GM23338 (cell line): ENCODE results near the gene MICAL2. TPM values are rescaled to one million over a fixed set of nuclear protein-coding genes. Genes with fewer than 3 reads are reported as not detected.

Experiments
- ATAC-seq: fragments of 200-7000 bp; cut with Tn5 transposase; 3 replicates; pipeline ENCODE4 v1.9.1; 2020
- DNase-seq: peaks from one replicate; pipeline ENCODE4 v3.0.0-alpha.2; 2015; ENCODE audit warnings: low spot score
- H2AFZ ChIP-seq: fragments of 200-600 bp; sonication (generic); 2 replicates; pipeline ENCODE4 v1.8.0; 2016; ENCODE audit warnings: antibody characterized with exemption, mild to moderate bottlenecking, moderate library complexity
- H3F3A ChIP-seq: fragments of 200-600 bp; sonication (generic); replicated peaks from 2 replicates; pipeline ENCODE4 v1.8.0; 2017; ENCODE audit warnings: antibody characterized with exemption, mixed run types, low read depth
- H3K27ac ChIP-seq: fragments of 200-600 bp; sonication (generic); 2 replicates; pipeline ENCODE4 v1.6.1; 2016; ENCODE audit warnings: low read depth
- H3K27me3 ChIP-seq: fragments of 200-600 bp; sonication (generic); 2 replicates; pipeline ENCODE4 v1.8.0; 2016; ENCODE audit warnings: mild to moderate bottlenecking, mixed run types, moderate library complexity; ENCODE audit not compliant: insufficient read depth
- H3K36me3 ChIP-seq: fragments of 200-600 bp; sonication (generic); 2 replicates; pipeline ENCODE4 v1.8.0; 2016; ENCODE audit warnings: mild to moderate bottlenecking; ENCODE audit not compliant: insufficient read depth
- H3K4me1 ChIP-seq: fragments of 200-600 bp; sonication (generic); 2 replicates; pipeline ENCODE4 v1.8.0; 2016; ENCODE audit warnings: mild to moderate bottlenecking, moderate library complexity; ENCODE audit not compliant: insufficient read depth
- H3K4me2 ChIP-seq: fragments of 200-600 bp; sonication (generic); 2 replicates; pipeline ENCODE4 v1.7.1; 2017; ENCODE audit warnings: mixed run types
- H3K4me3 ChIP-seq: fragments of 200-600 bp; sonication (generic); 2 replicates; pipeline ENCODE4 v1.6.1; 2016; ENCODE audit warnings: mixed run types
- H3K79me2 ChIP-seq: fragments of 200-600 bp; sonication (generic); replicated peaks from 2 replicates; pipeline ENCODE4 v1.8.0; 2017; ENCODE audit warnings: mild to moderate bottlenecking; ENCODE audit not compliant: insufficient read depth
- H3K9me2 ChIP-seq: fragments of 200-600 bp; sonication (generic); 2 replicates; pipeline ENCODE4 v1.8.0; 2017; ENCODE audit not compliant: insufficient read depth
- H4K20me1 ChIP-seq: fragments of 200-600 bp; sonication (generic); replicated peaks from 2 replicates; pipeline ENCODE4 v1.8.0; 2017; ENCODE audit warnings: mild to moderate bottlenecking; ENCODE audit not compliant: insufficient read depth
- H3K27ac Mint-ChIP-seq: 2 replicates; pipeline ENCODE4 v1.8.0; 2020; ENCODE audit warnings: inconsistent platforms, mild to moderate bottlenecking, moderate library complexity, mixed read lengths
- H3K27me3 Mint-ChIP-seq: 3 replicates; pipeline ENCODE4 v1.8.0; 2022; ENCODE audit warnings: low read depth, mild to moderate bottlenecking, moderate library complexity, mixed read lengths, inconsistent platforms; ENCODE audit not compliant: insufficient read depth, poor library complexity
- H3K36me3 Mint-ChIP-seq: 3 replicates; pipeline ENCODE4 v1.8.0; 2021; ENCODE audit warnings: low read depth, mild to moderate bottlenecking, inconsistent platforms, moderate library complexity, mixed read lengths
- H3K4me1 Mint-ChIP-seq: 3 replicates; pipeline ENCODE4 v1.8.0; 2020; ENCODE audit warnings: mild to moderate bottlenecking, inconsistent platforms, mixed read lengths
- H3K4me3 Mint-ChIP-seq: 3 replicates; pipeline ENCODE4 v1.8.0; 2021; ENCODE audit warnings: moderate library complexity, mild to moderate bottlenecking, inconsistent platforms, mixed read lengths
- H3K9me3 Mint-ChIP-seq: 3 replicates; pipeline ENCODE4 v1.8.0; 2020; ENCODE audit warnings: moderate library complexity, mild to moderate bottlenecking, inconsistent platforms, mixed read lengths
- CREB1 ChIP-seq: fragments of 250-450 bp; sonication (Bioruptor Pico); IDR thresholded peaks from 2 replicates; pipeline ENCODE4 v1.5.0; 2020; ENCODE audit warnings: low read depth, mild to moderate bottlenecking, moderate library complexity
- EZH2phosphoT487 ChIP-seq: fragments of 200-600 bp; sonication (generic); IDR thresholded peaks from one replicate; pipeline ENCODE4 v1.8.1; 2018; ENCODE audit warnings: antibody characterized with exemption; ENCODE audit not compliant: unreplicated experiment
- ZNF114 ChIP-seq: fragments of 250-450 bp; sonication (Bioruptor Pico); IDR thresholded peaks from 2 replicates; pipeline ENCODE4 v1.5.0; 2020; ENCODE audit warnings: mild to moderate bottlenecking, moderate library complexity
- ZNF331 ChIP-seq: fragments of 250-450 bp; sonication (Bioruptor Pico); IDR thresholded peaks from 2 replicates; pipeline ENCODE4 v1.5.0; 2020; ENCODE audit warnings: low read depth, mild to moderate bottlenecking, moderate library complexity
- polyA plus RNA-seq: library from polyadenylated mRNA; unstranded; fragments of >200 nt; fragmentation: Nextera tagmentation; extraction: Ambion mirVana; gene quantifications from 2 replicates; pipeline ENCODE4 v1.2.1, GENCODE V29; 2016
- total RNA-seq: library from RNA; depleted of rRNA; stranded (reverse); fragments of >200 nt; shearing (Covaris generic); gene quantifications from 2 replicates; pipeline ENCODE4 v1.2.3, GENCODE V29; 2014
- TF ChIP-seq, protein P1 (sequence below), 2 experiments: fragments of 200-600 bp in 1 of 2; sonication (generic) in 1 of 2; conservative IDR thresholded peaks; 2 replicates each; pipeline versions ENCODE4 v1.5.1 to v1.6.1; 2016 to 2017; ENCODE audit warnings: antibody characterized with exemption in 2 of 2, low read depth in 2 of 2, mild to moderate bottlenecking in 2 of 2, moderate library complexity in 1 of 2
- TF ChIP-seq, protein P2 (sequence below): fragments of 250-450 bp; sonication (Bioruptor Pico); IDR thresholded peaks from 2 replicates; pipeline ENCODE4 v1.5.0; 2020; ENCODE audit warnings: mild to moderate bottlenecking, moderate library complexity
- TF ChIP-seq, protein P3 (sequence below): IDR thresholded peaks from 2 replicates; pipeline ENCODE4 v1.6.1; 2016; ENCODE audit warnings: antibody characterized with exemption
- TF ChIP-seq, protein P4 (sequence below): IDR thresholded peaks from one replicate; pipeline ENCODE4 v1.6.1; 2018; ENCODE audit warnings: antibody characterized with exemption; ENCODE audit not compliant: unreplicated experiment

MICAL2 gene
- total and polyA plus RNA-seq, 2 experiments from 2014 or later = 0.66 to 1.4 TPM

DNA sequence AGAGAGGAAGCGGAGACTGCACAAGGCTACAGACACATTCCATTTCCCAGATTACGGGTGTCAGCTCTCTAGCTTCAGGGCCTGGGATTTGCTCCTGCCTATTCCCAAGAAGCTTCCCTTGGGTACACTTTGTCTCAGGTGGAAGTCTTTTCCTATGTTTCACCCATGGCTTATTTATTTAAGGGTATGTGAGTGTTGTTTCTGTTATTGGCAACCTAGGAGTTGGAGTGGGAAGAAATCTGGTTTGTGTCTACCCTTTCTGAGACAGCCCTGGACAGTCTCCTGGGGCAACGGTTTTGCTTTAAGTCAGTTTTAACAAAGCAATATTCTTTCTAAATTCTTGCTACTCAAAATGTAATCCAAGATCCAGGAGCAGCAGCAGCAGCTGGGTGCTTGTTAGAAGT is 127.0 kb downstream of the MICAL2 start:
- H4K20me1 ChIP-seq = no peaks in the 10 kb centered on the region
- H3K27ac ChIP-seq = no peak overlapping the region
- no peaks in the 10 kb centered on the region for H3K36me3 ChIP-seq
- Mint-ChIP-seq H3K4me3 (no peak overlapping the region), H3K36me3 (no peaks in the 10 kb centered on the region), H3K9me3 (no peaks in the 10 kb centered on the region), H3K27ac (no peak overlapping the region), H3K4me1 (peaks cover 10% of the 10 kb centered on the region), H3K27me3 (peaks cover 3% of the 10 kb centered on the region)
- H3K9me2 ChIP-seq = no peaks in the 10 kb centered on the region
- ATAC-seq (no peak), DNase-seq (no peak)
- H3K4me3 ChIP-seq = no peak overlapping the region
- H3K27me3 ChIP-seq = no peaks in the 10 kb centered on the region
- H3F3A ChIP-seq = no peaks in the 10 kb centered on the region
- H3K4me1 ChIP-seq = no peaks in the 10 kb centered on the region
- TF ChIP-seq ZNF331 (CRISPR knock-in tag) = no peak
- TF ChIP-seq, protein P1, sequence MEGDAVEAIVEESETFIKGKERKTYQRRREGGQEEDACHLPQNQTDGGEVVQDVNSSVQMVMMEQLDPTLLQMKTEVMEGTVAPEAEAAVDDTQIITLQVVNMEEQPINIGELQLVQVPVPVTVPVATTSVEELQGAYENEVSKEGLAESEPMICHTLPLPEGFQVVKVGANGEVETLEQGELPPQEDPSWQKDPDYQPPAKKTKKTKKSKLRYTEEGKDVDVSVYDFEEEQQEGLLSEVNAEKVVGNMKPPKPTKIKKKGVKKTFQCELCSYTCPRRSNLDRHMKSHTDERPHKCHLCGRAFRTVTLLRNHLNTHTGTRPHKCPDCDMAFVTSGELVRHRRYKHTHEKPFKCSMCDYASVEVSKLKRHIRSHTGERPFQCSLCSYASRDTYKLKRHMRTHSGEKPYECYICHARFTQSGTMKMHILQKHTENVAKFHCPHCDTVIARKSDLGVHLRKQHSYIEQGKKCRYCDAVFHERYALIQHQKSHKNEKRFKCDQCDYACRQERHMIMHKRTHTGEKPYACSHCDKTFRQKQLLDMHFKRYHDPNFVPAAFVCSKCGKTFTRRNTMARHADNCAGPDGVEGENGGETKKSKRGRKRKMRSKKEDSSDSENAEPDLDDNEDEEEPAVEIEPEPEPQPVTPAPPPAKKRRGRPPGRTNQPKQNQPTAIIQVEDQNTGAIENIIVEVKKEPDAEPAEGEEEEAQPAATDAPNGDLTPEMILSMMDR (conservative IDR thresholded peaks at IDR 0.05; ENCODE audit: low read depth in 2 of 2) = no peak
- TF ChIP-seq, protein P2, sequence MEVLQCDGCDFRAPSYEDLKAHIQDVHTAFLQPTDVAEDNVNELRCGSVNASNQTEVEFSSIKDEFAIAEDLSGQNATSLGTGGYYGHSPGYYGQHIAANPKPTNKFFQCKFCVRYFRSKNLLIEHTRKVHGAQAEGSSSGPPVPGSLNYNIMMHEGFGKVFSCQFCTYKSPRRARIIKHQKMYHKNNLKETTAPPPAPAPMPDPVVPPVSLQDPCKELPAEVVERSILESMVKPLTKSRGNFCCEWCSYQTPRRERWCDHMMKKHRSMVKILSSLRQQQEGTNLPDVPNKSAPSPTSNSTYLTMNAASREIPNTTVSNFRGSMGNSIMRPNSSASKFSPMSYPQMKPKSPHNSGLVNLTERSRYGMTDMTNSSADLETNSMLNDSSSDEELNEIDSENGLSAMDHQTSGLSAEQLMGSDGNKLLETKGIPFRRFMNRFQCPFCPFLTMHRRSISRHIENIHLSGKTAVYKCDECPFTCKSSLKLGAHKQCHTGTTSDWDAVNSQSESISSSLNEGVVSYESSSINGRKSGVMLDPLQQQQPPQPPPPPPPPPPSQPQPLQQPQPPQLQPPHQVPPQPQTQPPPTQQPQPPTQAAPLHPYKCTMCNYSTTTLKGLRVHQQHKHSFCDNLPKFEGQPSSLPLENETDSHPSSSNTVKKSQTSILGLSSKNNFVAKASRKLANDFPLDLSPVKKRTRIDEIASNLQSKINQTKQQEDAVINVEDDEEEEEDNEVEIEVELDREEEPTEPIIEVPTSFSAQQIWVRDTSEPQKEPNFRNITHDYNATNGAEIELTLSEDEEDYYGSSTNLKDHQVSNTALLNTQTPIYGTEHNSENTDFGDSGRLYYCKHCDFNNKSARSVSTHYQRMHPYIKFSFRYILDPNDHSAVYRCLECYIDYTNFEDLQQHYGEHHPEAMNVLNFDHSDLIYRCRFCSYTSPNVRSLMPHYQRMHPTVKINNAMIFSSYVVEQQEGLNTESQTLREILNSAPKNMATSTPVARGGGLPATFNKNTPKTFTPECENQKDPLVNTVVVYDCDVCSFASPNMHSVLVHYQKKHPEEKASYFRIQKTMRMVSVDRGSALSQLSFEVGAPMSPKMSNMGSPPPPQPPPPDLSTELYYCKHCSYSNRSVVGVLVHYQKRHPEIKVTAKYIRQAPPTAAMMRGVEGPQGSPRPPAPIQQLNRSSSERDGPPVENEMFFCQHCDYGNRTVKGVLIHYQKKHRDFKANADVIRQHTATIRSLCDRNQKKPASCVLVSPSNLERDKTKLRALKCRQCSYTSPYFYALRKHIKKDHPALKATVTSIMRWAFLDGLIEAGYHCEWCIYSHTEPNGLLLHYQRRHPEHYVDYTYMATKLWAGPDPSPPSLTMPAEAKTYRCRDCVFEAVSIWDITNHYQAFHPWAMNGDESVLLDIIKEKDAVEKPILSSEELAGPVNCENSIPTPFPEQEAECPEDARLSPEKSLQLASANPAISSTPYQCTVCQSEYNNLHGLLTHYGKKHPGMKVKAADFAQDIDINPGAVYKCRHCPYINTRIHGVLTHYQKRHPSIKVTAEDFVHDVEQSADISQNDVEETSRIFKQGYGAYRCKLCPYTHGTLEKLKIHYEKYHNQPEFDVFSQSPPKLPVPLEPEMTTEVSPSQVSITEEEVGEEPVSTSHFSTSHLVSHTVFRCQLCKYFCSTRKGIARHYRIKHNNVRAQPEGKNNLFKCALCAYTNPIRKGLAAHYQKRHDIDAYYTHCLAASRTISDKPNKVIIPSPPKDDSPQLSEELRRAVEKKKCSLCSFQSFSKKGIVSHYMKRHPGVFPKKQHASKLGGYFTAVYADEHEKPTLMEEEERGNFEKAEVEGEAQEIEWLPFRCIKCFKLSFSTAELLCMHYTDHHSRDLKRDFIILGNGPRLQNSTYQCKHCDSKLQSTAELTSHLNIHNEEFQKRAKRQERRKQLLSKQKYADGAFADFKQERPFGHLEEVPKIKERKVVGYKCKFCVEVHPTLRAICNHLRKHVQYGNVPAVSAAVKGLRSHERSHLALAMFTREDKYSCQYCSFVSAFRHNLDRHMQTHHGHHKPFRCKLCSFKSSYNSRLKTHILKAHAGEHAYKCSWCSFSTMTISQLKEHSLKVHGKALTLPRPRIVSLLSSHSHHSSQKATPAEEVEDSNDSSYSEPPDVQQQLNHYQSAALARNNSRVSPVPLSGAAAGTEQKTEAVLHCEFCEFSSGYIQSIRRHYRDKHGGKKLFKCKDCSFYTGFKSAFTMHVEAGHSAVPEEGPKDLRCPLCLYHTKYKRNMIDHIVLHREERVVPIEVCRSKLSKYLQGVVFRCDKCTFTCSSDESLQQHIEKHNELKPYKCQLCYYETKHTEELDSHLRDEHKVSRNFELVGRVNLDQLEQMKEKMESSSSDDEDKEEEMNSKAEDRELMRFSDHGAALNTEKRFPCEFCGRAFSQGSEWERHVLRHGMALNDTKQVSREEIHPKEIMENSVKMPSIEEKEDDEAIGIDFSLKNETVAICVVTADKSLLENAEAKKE (CRISPR knock-in tag) = no peak
- no peak for TF ChIP-seq EZH2phosphoT487
- no peak for TF ChIP-seq CREB1 (CRISPR knock-in tag)
- no peak for TF ChIP-seq ZNF114 (CRISPR knock-in tag)
- TF ChIP-seq, protein P3, sequence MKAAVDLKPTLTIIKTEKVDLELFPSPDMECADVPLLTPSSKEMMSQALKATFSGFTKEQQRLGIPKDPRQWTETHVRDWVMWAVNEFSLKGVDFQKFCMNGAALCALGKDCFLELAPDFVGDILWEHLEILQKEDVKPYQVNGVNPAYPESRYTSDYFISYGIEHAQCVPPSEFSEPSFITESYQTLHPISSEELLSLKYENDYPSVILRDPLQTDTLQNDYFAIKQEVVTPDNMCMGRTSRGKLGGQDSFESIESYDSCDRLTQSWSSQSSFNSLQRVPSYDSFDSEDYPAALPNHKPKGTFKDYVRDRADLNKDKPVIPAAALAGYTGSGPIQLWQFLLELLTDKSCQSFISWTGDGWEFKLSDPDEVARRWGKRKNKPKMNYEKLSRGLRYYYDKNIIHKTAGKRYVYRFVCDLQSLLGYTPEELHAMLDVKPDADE = no peak
- TF ChIP-seq, protein P4, sequence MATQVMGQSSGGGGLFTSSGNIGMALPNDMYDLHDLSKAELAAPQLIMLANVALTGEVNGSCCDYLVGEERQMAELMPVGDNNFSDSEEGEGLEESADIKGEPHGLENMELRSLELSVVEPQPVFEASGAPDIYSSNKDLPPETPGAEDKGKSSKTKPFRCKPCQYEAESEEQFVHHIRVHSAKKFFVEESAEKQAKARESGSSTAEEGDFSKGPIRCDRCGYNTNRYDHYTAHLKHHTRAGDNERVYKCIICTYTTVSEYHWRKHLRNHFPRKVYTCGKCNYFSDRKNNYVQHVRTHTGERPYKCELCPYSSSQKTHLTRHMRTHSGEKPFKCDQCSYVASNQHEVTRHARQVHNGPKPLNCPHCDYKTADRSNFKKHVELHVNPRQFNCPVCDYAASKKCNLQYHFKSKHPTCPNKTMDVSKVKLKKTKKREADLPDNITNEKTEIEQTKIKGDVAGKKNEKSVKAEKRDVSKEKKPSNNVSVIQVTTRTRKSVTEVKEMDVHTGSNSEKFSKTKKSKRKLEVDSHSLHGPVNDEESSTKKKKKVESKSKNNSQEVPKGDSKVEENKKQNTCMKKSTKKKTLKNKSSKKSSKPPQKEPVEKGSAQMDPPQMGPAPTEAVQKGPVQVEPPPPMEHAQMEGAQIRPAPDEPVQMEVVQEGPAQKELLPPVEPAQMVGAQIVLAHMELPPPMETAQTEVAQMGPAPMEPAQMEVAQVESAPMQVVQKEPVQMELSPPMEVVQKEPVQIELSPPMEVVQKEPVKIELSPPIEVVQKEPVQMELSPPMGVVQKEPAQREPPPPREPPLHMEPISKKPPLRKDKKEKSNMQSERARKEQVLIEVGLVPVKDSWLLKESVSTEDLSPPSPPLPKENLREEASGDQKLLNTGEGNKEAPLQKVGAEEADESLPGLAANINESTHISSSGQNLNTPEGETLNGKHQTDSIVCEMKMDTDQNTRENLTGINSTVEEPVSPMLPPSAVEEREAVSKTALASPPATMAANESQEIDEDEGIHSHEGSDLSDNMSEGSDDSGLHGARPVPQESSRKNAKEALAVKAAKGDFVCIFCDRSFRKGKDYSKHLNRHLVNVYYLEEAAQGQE = no peak
- no peak overlapping the region for H2AFZ ChIP-seq
- H3K79me2 ChIP-seq = no peaks in the 10 kb centered on the region
- H3K4me2 ChIP-seq = no peak overlapping the region
